BE2C (cell line): ENCODE results near the gene ERCC5. TPM values are rescaled to one million over a fixed set of nuclear protein-coding genes. Genes with fewer than 3 reads are reported as not detected.

Source experiments
- DNase-seq: peaks from one replicate; pipeline ENCODE4 v3.0.0-alpha.2; 2020
- H3K27me3 ChIP-seq: fragments of 250-450 bp; sonication (Bioruptor Pico); 2 replicates; pipeline ENCODE4 v1.5.1; 2020; ENCODE audit warnings: mild to moderate bottlenecking
- H3K36me3 ChIP-seq: fragments of 250-450 bp; sonication (Bioruptor Pico); 2 replicates; pipeline ENCODE4 v1.5.1; 2020; ENCODE audit warnings: mild to moderate bottlenecking
- H3K4me1 ChIP-seq: fragments of 250-450 bp; sonication (Bioruptor Pico); 2 replicates; pipeline ENCODE4 v1.5.1; 2020
- H3K4me3 ChIP-seq: 2 replicates; pipeline ENCODE4 v1.5.1; 2011; ENCODE audit warnings: low read depth, low read length
- H3K9me3 ChIP-seq: fragments of 250-450 bp; sonication (Bioruptor Pico); 2 replicates; pipeline ENCODE4 v1.5.1; 2020
- CTCF ChIP-seq: IDR thresholded peaks from 2 replicates; pipeline ENCODE4 v1.5.1; 2012; ENCODE audit warnings: mild to moderate bottlenecking, low read depth, low read length
- polyA plus RNA-seq: library from polyadenylated mRNA; unstranded; fragments of >200 nt; gene quantifications from one replicate; pipeline ENCODE4 v1.2.1, GENCODE V29; 2012; ENCODE audit warnings: low read depth, missing spikeins; ENCODE audit not compliant: insufficient read length, insufficient read depth

Gene ERCC5
- polyA plus RNA-seq = 17.0 TPM

DNA sequence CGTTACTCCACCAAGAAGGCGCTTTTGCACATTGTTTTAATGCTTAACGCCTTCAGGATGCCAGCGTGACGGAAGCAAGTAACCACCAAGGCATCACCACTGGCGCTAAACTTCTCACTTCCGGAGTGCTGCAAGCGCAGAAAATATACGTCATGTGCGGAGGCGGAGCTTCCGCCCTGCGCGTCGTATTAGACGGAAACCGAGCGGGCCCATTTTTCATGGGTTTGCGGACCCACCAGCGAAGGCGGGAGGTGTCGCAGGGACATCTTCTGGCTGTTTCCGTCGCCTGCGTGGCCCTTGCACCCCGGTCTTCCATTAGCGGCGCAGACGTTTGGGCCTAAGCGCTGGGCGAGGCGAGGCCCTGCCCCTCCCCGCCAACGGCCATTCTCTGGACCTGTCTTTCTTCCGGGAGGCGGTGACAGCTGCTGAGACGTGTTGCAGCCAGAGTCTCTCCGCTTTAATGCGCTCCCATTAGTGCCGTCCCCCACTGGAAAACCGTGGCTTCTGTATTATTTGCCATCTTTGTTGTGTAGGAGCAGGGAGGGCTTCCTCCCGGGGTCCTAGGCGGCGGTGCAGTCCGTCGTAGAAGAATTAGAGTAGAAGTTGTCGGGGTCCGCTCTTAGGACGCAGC is at the start of gene ERCC5:
TSS of gene ERCC5 (plus strand) at position 403 of the 631 bp plus-strand sequence. CDS start 235 bp downstream, outside the sequence.
- TF ChIP-seq CTCF = no peak

GRCh38 chr13:102798581-102799425 is 47.0 kb upstream of the ERCC5 start, which contains the start of the genes BIVM and POGLUT2:
BIVM (plus strand) TSS chr13:102799119; CDS start chr13:102807268, 8,149 bp downstream.
POGLUT2 (minus strand) TSS chr13:102798976; CDS start chr13:102798670, 306 bp downstream.
- peaks cover 10% of the 10 kb centered on the region for H3K4me1 ChIP-seq
- DNase-seq = peak; percentile 96
- H3K9me3 ChIP-seq = no peaks in the 10 kb centered on the region
- peak within 1 kb of the TSS; percentile 91 for H3K4me3 ChIP-seq
- H3K36me3 ChIP-seq = no peaks in the 10 kb centered on the region
- H3K27me3 ChIP-seq = no peaks in the 10 kb centered on the region
- TF ChIP-seq CTCF = no peak

More for the DNA sequence above, at the start of gene ERCC5:
- Histone ChIP-seq H3K4me1 (no peaks in the 10 kb centered on the region; the same call in 1 of the 2 replicates), H3K4me3 (peak within 1 kb of the TSS; percentile 96), H3K9me3 (no peaks in the 10 kb centered on the region), H3K27me3 (no peaks in the 10 kb centered on the region), H3K36me3 (no peaks in the 10 kb centered on the region)
- peak; percentile 94 for DNase-seq

DNA sequence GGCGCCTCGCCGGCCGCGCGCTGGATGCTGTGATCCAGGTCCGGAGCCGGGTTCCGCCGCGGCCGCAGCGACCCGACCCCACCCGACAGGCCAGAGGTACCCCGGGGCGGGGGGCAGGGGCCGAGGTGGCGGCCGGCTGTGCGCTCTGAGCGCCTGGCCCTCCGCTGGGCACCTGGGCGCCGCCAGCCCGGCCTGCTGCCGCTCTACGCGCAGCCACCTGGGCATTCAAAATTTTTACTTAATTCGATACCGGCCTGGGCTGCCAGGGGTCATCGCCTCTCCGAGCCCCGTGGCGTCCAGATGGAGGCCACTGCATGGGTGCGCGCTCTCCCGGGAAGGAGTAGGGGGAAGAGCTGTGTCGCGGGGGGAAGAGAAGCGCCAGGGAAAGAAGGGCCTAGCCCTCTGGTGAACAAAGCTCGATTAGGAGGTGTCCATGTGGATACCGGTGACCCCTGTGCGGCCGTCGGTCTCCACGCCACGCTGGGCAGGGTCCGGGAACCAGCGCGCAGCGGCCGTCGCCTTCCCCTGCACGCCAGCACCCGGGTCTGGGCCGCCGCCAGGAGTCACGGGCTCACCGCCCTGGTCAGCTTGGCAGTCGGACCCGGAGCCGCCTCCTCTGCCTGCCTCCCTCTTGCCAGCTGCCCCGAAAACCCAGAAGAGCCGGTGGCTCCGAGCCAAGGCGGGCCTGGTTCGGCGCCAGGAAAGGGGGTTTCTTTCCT is 46.2 kb upstream of the ERCC5 start:
- peak; percentile 48 for DNase-seq
- no peak for TF ChIP-seq CTCF
- no peaks in the 10 kb centered on the region for H3K9me3 ChIP-seq
- H3K4me1 ChIP-seq = peaks cover 10% of the 10 kb centered on the region
- H3K27me3 ChIP-seq = no peaks in the 10 kb centered on the region
- H3K4me3 ChIP-seq = peak overlapping the region; percentile 91
- no peaks in the 10 kb centered on the region for H3K36me3 ChIP-seq

DNA sequence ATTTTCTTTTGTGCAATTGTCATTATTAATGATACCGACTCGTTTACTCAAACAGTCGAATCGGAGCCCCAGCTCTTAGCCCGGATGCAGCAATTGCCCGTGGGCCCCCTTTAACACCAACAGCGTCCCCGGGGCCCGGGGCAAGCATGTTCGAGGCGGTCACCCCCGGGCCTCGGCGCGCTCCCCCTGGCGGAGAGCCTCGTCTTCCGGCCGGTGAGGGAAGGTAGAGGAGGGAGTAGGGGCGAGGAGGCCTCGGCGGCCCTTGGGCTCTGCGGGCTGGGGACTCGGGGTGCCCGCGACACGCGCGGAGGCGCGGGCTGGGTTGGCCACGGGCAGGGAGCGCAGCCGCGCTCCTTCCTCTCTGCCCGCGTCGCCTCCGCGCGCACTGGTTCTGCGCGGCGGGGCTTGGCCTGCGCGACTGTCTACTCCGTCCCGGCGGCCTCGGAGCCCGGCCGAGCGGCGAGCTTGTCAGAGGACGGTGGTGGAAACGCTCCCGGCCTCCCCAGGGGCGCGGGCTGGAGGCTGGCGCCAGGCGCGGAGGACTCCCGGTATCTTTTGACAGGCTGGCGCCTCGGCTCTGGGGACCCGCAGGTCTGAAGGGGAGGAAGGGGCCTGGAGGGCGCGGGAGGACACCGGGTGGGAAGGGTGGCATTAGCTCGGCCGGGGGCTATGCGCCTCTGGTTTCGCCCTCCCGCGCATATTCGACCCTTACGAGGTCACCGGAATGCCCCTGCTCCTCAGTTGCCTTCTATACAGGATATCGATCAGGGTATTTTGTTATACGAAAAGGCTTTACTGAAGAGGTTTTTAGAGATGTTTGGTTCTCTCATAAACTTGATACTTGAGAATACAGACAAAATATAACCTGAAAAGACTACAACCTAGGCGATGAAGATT is 45.4 kb upstream of the ERCC5 start:
- Histone ChIP-seq H3K4me3 (peak overlapping the region; percentile 91), H3K27me3 (no peaks in the 10 kb centered on the region), H3K9me3 (no peaks in the 10 kb centered on the region; the same call in 1 of the 2 replicates), H3K36me3 (no peaks in the 10 kb centered on the region), H3K4me1 (peaks cover 10% of the 10 kb centered on the region)
- DNase-seq = peak; percentile 91
- peak; percentile 80 for TF ChIP-seq CTCF

GRCh38 chr13:102805680-102806079 is 40.2 kb upstream of the ERCC5 start:
- no peaks in the 10 kb centered on the region for H3K27me3 ChIP-seq
- H3K4me3 ChIP-seq = no peak overlapping the region
- H3K9me3 ChIP-seq = peaks cover 2% of the 10 kb centered on the region; the same call in 1 of the 2 replicates
- H3K36me3 ChIP-seq = peaks cover 4% of the 10 kb centered on the region; the same call in 1 of the 2 replicates
- H3K4me1 ChIP-seq = peaks cover 13% of the 10 kb centered on the region
- no peak for TF ChIP-seq CTCF
- no peak for DNase-seq
